Duodenal mucosa (tissue), 2 donors: ENCODE data around the gene CBLC.

Experiments
- H3K27ac ChIP-seq: one replicate; pipeline ENCODE4 v1.7.0; 2013; ENCODE audit warnings: low read depth, low read length
- H3K27me3 ChIP-seq, 2 donors: one replicate each; pipeline ENCODE4 v1.7.0; 2013; ENCODE audit warnings: low read length in 2 of 2, control low read depth in 1 of 2; ENCODE audit not compliant: insufficient read depth in 2 of 2, control insufficient read depth in 1 of 2
- H3K36me3 ChIP-seq, 2 donors: one replicate each; pipeline ENCODE4 v1.7.0; 2013; ENCODE audit warnings: low read length in 2 of 2, control low read depth in 1 of 2; ENCODE audit not compliant: insufficient read depth in 2 of 2, control insufficient read depth in 1 of 2
- H3K4me1 ChIP-seq, 2 donors: one replicate each; pipeline ENCODE4 v1.7.0; 2013; ENCODE audit warnings: low read length in 2 of 2, control low read depth in 1 of 2; ENCODE audit not compliant: insufficient read depth in 2 of 2, control insufficient read depth in 1 of 2
- H3K4me3 ChIP-seq, 2 donors: one replicate each; pipeline ENCODE4 v1.7.0; 2013; ENCODE audit warnings: low read length in 2 of 2, low read depth in 1 of 2
- H3K9ac ChIP-seq, 2 donors: one replicate each; pipeline ENCODE4 v1.7.0; 2013; ENCODE audit warnings: low read length in 2 of 2, low read depth in 1 of 2
- H3K9me3 ChIP-seq, 2 donors: one replicate each; pipeline ENCODE4 v1.7.0; 2013; ENCODE audit warnings: low read length in 2 of 2, control low read depth in 1 of 2; ENCODE audit not compliant: control insufficient read depth in 1 of 2

CBLC gene

GRCh38 chr19:44777715-44778347 is at the start of gene CBLC:
TSS of gene CBLC (plus strand) at chr19:44777890. CDS start at chr19:44777932, 42 bp downstream.
- H3K27me3 ChIP-seq, result no peaks in the 10 kb centered on the region
- H3K4me1 ChIP-seq, result peaks cover 13 to 26% of the 10 kb centered on the region in 2 donors
- peak within 1 kb of the TSS; percentile 70 to 83 for H3K9ac ChIP-seq
- H3K4me3 ChIP-seq, result peak within 1 kb of the TSS; percentile 66
- H3K9me3 ChIP-seq, result no peaks in the 10 kb centered on the region
- H3K36me3 ChIP-seq, result peaks cover 0 to 13% of the 10 kb centered on the region in 2 donors
- peak within 1 kb of the TSS; percentile 97 for H3K27ac ChIP-seq

DNA sequence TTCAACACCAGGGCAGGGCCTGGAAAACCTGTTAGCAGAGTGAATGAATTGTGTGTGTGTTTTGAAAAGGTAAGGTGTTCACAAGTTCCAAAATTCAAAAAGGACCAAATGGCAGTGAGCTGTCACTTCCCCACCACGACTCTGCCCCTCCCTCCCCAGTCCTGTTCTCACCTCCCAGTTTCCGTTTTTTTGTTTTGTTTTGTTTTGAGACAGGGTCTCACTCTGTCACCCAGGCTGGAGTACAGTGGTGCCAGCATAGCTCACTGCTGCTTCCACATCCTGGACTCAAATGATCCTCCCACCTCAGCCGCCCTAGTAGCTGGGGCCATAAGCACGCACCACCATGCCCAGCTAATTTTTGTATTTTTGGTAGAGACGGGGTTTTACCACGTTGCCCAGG is 49.5 kb upstream of the CBLC start:
- Histone ChIP-seq H3K9me3 (no peaks in the 10 kb centered on the region), H3K4me1 (peaks cover 22 to 23% of the 10 kb centered on the region in 2 donors), H3K27ac (no peak overlapping the region), H3K27me3 (no peaks in the 10 kb centered on the region), H3K4me3 (no peak overlapping the region), H3K36me3 (no peaks in the 10 kb centered on the region), H3K9ac (no peak overlapping the region)

DNA sequence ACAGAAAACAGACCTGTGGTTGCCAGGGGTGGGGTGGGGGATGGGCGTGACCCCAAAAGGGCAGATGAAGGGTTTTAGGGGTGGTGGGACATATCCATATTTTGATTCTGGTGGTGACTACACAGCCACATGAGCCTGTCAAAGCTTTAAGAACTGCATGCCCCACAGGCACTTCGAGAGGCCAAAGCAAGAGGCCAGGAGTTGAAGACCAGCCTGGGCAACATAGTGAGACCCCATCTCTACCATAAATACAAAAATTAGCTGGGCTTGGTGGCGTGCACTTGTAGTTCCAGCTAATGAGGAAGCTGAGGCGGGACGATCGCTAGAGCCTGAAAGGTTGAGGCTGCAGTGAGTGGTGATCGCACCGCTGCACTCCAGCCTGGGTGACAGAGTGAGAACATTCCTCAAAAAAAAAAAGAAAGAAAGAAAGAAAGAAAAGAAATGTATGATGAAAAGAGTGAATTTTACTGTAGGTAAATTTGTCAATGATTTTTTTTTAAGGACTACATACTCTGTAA is 48.1 kb upstream of the CBLC start:
- Histone ChIP-seq H3K36me3 (no peaks in the 10 kb centered on the region), H3K9ac (no peak overlapping the region), H3K4me3 (no peak overlapping the region)

GRCh38 chr19:44731081-44731480 is 46.6 kb upstream of the CBLC start:
- H3K9me3 ChIP-seq, result no peaks in the 10 kb centered on the region
- peaks cover 2 to 11% of the 10 kb centered on the region in 2 donors for H3K4me1 ChIP-seq
- H3K27me3 ChIP-seq, result no peaks in the 10 kb centered on the region
- no peak overlapping the region for H3K9ac ChIP-seq
- H3K4me3 ChIP-seq, result no peak overlapping the region
- H3K27ac ChIP-seq, result no peak overlapping the region
- H3K36me3 ChIP-seq, result no peaks in the 10 kb centered on the region

More for the DNA sequence above, 48.1 kb upstream of the CBLC start:
- Histone ChIP-seq H3K27ac (no peak overlapping the region), H3K9me3 (no peaks in the 10 kb centered on the region), H3K27me3 (no peaks in the 10 kb centered on the region), H3K4me1 (peaks cover 13 to 14% of the 10 kb centered on the region in 2 donors)

DNA sequence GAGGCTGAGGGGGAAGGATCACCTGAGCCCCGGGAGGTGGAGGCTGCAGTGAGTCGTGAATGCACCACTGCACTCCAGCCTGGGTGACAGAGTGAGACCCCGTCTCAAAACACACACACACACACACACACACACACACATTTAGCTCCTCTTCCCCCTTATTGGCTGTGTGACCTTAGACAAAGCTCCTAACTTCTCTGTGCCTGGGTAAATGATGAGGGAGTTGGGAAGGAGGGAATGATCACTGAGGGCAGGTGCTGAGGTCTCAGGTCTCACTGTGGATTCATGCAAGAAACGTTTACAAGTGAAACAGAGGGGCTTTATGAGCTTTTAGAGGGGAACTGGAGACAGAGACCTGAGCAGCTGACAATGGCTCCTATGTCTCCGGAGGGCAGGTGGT is 46.1 kb upstream of the CBLC start:
- Histone ChIP-seq H3K27me3 (no peaks in the 10 kb centered on the region), H3K9ac (no peak overlapping the region), H3K36me3 (no peaks in the 10 kb centered on the region), H3K9me3 (no peaks in the 10 kb centered on the region), H3K27ac (no peak overlapping the region), H3K4me1 (peaks cover 0 to 11% of the 10 kb centered on the region in 2 donors), H3K4me3 (no peak overlapping the region)

DNA sequence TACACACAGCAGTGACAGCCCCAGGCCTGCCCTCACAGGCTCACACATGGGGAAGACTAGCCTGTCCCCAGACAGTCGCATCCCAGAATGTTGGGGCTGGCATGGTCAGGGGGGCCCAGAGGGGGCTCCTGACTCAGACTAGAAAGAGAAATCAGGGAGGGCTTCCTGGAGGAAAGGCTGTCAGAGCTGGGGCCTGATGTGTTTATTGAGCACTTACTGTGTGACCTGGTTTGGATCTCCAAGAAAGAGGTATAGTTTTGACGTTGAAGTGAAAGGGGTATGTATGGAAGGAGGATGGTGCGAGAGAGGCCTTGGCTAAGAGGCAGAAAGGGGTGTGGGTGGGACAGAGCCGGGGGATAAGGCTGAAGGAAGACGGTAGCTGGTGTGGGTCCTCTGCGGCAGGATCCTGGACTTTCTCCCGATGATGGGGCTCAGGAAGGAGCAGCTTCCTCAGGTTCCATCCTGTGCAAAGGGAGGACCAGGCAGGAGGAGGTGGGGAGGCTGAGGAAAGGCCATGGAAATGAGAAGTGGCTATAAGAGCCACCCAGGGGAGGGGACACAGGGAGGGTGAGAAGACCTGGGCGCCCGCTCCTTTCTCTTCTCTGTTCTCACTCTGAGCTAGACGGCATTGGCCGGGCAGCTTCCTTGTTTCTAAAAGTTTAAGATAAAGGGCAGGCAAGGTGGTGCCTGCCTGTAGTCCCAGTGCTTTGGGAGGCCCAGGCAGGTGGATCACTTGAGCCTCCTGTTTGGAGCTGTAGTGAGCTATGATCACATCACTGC is 45.3 kb upstream of the CBLC start:
- H3K36me3 ChIP-seq, result no peaks in the 10 kb centered on the region
- no peak overlapping the region for H3K4me3 ChIP-seq
- H3K9ac ChIP-seq, result no peak overlapping the region
- no peak overlapping the region for H3K27ac ChIP-seq
- H3K4me1 ChIP-seq, result peaks cover 0 to 14% of the 10 kb centered on the region in 2 donors
- H3K27me3 ChIP-seq, result no peaks in the 10 kb centered on the region
- no peaks in the 10 kb centered on the region for H3K9me3 ChIP-seq

DNA sequence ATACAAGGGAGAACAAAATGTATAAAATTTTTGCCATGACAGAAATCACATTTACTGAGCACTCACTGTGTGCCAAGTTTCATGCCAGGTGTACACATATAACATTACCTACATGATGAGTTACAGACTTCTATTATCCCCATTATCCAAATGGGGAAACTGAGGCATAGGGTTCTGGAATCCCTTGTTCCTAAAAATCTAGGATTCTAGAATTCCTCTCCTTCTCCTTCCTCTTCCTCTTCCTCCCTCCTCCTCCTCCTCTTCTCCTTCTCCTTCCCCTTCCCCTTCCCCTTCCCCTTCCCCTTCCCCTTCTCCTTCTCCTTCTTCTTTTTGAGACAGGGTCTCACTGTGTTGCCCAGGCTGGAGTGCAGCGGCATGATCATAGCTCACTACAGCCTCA is 43.3 kb upstream of the CBLC start:
- Histone ChIP-seq H3K9ac (no peak overlapping the region), H3K27ac (no peak overlapping the region), H3K9me3 (no peaks in the 10 kb centered on the region), H3K4me3 (no peak overlapping the region), H3K4me1 (peaks cover 11 to 32% of the 10 kb centered on the region in 2 donors), H3K27me3 (no peaks in the 10 kb centered on the region), H3K36me3 (no peaks in the 10 kb centered on the region)

DNA sequence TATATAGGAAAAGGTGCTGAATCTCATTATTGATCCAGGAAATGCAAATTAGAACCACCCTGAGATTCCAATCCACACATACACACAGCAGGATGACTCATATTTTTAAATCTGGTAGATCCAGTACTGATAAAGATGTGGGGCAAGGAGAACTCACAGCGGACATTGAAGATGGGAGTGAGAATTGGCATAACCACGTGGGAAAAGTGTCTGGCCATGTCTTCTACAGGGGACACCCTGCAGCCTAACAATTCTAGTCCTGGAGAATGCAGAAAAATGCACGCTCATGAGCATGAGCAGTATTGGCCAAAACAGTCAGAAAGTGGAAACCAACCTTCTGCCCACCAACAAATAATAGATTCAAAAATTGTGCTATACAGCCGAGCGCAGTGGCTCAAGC is 42.7 kb upstream of the CBLC start:
- Histone ChIP-seq H3K27ac (no peak overlapping the region), H3K9me3 (no peaks in the 10 kb centered on the region), H3K4me3 (no peak overlapping the region), H3K4me1 (peaks cover 11 to 32% of the 10 kb centered on the region in 2 donors), H3K36me3 (no peaks in the 10 kb centered on the region), H3K9ac (no peak overlapping the region), H3K27me3 (no peaks in the 10 kb centered on the region)

- Histone ChIP-seq H3K4me3 (no peak overlapping the region), H3K27ac (no peak overlapping the region), H3K4me1 (peaks cover 28 to 41% of the 10 kb centered on the region in 2 donors), H3K36me3 (no peaks in the 10 kb centered on the region), H3K27me3 (no peaks in the 10 kb centered on the region), H3K9ac (no peak overlapping the region), H3K9me3 (no peaks in the 10 kb centered on the region)
These were observed 40.2 kb upstream of the CBLC start for GRCh38 chr19:44737238-44738071.

DNA sequence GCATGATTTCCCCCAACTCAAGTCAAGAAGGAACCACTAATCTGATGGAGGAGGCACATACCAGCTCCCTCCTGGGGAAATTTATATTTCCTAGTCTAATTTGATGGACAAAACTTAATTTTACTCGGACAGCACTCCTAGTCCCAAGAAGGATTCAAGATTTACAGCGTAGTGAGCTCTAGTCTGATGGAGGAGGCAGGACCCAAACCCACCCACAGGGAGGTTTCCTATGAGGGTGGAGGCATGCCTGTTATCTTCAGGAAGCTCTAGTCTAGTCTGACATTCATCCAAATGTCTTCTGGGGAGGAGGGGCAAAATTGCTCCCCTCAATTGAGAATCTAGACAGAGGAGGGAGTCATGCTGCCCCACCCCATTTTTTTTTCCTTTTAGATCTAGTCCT is 39.6 kb upstream of the CBLC start:
- H3K9ac ChIP-seq, result no peak overlapping the region
- no peaks in the 10 kb centered on the region for H3K27me3 ChIP-seq
- peaks cover 35 to 47% of the 10 kb centered on the region in 2 donors for H3K4me1 ChIP-seq
- no peak overlapping the region for H3K27ac ChIP-seq
- H3K36me3 ChIP-seq, result no peaks in the 10 kb centered on the region
- no peaks in the 10 kb centered on the region for H3K9me3 ChIP-seq
- no peak overlapping the region for H3K4me3 ChIP-seq
